T-helper 2 cell (primary cell): ENCODE results near the gene MPRIP.
"Not testable (repeated sequence)": the region's sequence is repeated elsewhere in the genome, so short reads cannot be mapped to it uniquely, and the experiment has no call there.

ENCODE experiments used
- DNase-seq, 5 experiments: peaks; one replicate each; pipeline versions ENCODE4 v3.0.0 to v3.0.0-alpha.2; 2012 to 2022

Gene MPRIP

GRCh38 chr17:17011043-17011907, 31.0 kb upstream of the MPRIP start:
- DNase-seq = not testable (repeated sequence)

GRCh38 chr17:17013828-17014747, 28.2 kb upstream of the MPRIP start:
- DNase-seq = not testable (repeated sequence)

GRCh38 chr17:17014748-17015124, 27.5 kb upstream of the MPRIP start:
- not testable (repeated sequence) for DNase-seq

GRCh38 chr17:17015230-17015629, 27.0 kb upstream of the MPRIP start:
- no peak for DNase-seq

GRCh38 chr17:17016199-17017197, 25.8 kb upstream of the MPRIP start:
- peak in 2 of 5 experiments; percentile 30 to 72 for DNase-seq

GRCh38 chr17:17017343-17018014, 24.8 kb upstream of the MPRIP start:
- no peak for DNase-seq

- no peak for DNase-seq
Measured at GRCh38 chr17:17018021-17018441, 24.2 kb upstream of the MPRIP start.

GRCh38 chr17:17018612-17019429, 23.4 kb upstream of the MPRIP start:
- no peak for DNase-seq

GRCh38 chr17:17019430-17019762, 22.9 kb upstream of the MPRIP start:
- DNase-seq = no peak

- DNase-seq = no peak
Measured at GRCh38 chr17:17019891-17020456, 22.3 kb upstream of the MPRIP start.

- DNase-seq = no peak
Measured at GRCh38 chr17:17020821-17021193, 21.4 kb upstream of the MPRIP start.

- DNase-seq = no peak
Measured at GRCh38 chr17:17021194-17021863, 20.9 kb upstream of the MPRIP start.

- DNase-seq = no peak
Measured at GRCh38 chr17:17022011-17022410, 20.2 kb upstream of the MPRIP start.

GRCh38 chr17:17022456-17022855, 19.8 kb upstream of the MPRIP start:
- no peak for DNase-seq

- no peak for DNase-seq
Measured at GRCh38 chr17:17024778-17025300, 17.4 kb upstream of the MPRIP start.

- DNase-seq = no peak
Measured at GRCh38 chr17:17025621-17026020, 16.6 kb upstream of the MPRIP start.

- no peak for DNase-seq
Measured at GRCh38 chr17:17026163-17026562, 16.1 kb upstream of the MPRIP start.

- no peak for DNase-seq
Measured at GRCh38 chr17:17027442-17028058, 14.7 kb upstream of the MPRIP start.
